GM18502 (cell line): ENCODE measurements around the gene SUSD5.
"Not testable (repeated sequence)": the region's sequence is repeated elsewhere in the genome, so short reads cannot be mapped to it uniquely, and the experiment has no call there.

Source experiments
- ATAC-seq: cut with Tn5 transposase; IDR thresholded peaks from one replicate; pipeline ENCODE4 v1.9.1; 2021; ENCODE audit warnings: mild to moderate bottlenecking; ENCODE audit not compliant: unreplicated experiment, poor library complexity

The SUSD5 gene

DNA sequence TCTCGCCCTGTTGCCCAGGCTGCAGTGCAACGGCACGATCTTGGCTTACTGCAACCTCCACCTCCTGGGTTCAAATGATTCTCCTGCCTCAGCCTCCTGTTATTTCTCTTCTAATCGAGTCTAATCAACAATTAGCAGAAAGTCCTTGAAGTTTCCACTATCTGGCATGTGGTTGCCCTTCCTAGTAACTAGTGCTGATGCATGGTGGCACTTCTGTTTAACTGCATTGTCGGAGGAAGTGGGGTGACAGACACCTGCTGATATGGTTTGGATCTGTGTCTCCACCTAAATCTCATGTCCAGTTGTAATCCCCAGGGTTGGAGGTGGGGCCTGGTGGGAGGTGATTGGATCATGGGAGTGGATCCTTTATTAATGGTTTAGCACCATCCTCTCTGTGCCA lies 95.6 kb downstream of the SUSD5 start:
- ATAC-seq: no peak

DNA sequence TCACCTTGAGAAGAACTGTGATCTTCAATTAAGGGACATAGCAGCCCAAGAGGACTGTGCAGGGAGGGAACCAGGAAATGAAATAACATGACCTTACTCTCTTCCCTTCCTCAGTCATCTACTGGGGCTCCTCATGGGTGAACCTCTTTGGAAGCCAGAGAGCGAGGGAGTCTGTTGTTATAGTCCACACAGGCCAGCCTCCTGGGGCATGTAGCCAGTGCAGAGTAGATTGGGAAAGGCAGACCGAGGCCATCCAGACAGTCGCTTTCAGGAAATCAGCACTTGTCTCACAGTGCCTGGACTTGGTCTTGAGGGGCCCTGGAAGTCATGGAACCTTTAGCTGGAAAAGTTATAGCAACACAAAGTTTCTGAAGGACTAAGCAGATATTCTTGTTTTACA lies 98.7 kb downstream of the SUSD5 start:
- no peak for ATAC-seq

DNA sequence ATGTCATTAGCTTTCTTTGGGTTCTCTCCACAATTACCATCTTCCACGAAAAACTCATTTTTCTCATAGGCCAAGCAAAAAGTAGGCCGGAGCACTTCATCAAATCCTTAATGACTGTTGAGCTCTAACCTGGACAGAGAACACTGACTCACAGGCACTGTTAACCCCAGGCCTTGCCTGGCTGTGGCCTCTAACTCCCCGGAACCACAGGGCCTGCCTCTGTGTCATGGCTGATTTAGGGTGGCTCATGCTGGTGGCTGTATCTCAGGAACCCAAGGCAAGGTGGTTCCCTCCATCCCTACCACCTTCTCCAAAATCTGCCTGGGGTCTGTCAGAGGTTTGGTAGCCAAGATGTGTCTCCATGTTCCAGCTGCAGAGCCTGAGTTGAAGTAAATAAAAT lies 101.1 kb downstream of the SUSD5 start:
- ATAC-seq: no peak

DNA sequence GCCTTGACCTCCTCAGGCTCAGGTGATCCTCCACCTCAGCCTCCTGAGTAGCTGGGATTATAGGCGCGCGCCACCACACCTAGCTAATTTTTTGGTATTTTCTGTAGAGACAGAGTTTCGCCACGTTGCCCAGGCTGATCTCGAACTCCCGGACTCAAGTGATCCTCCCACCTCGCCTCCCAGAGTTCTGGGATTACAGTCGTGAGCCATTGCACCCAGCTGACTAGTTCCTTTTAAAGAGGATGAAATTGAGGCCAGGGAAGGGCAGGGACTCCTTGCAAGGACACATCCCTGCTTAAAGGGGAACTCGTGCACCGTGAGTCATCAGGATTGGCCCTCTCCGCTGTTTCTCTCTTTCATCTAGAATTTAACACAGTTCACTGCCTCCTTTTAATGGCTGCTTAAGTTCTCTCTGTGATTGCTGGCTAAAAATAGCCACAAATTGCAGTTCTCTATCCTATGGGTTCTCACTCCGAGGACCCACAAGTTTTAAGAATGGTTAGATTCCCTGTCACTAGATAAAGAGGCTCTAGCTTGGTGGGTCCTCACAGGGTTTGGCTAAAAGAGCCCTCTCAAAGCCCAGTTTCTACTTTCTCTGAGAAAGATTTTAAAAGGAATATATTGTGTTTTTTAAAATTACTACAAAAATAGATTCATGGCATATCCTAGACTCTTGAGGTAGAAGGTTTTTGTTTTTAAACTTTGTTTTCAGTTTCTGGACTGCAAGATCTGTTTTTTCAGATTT lies 103.4 kb downstream of the SUSD5 start:
- ATAC-seq: no peak

DNA sequence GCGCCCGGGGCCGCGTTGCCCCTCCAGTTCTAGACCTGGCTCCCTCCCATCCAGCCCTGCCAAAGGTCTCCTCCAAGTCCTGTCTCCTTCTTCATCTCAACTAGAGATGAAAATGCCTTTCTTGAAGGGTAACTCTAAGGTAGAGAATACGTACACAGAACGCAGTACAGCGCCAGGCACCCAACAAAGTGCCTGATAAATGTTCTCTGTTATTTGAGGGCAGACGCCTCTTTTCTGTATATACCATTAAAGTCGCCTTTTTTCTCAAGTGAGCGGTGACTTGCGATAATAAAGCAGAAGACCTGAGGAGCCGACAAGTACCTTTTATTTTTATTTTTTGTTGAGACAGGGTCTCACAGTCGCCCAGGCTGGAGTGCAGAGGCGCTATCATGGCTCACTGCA lies 104.0 kb downstream of the SUSD5 start:
- no peak for ATAC-seq

DNA sequence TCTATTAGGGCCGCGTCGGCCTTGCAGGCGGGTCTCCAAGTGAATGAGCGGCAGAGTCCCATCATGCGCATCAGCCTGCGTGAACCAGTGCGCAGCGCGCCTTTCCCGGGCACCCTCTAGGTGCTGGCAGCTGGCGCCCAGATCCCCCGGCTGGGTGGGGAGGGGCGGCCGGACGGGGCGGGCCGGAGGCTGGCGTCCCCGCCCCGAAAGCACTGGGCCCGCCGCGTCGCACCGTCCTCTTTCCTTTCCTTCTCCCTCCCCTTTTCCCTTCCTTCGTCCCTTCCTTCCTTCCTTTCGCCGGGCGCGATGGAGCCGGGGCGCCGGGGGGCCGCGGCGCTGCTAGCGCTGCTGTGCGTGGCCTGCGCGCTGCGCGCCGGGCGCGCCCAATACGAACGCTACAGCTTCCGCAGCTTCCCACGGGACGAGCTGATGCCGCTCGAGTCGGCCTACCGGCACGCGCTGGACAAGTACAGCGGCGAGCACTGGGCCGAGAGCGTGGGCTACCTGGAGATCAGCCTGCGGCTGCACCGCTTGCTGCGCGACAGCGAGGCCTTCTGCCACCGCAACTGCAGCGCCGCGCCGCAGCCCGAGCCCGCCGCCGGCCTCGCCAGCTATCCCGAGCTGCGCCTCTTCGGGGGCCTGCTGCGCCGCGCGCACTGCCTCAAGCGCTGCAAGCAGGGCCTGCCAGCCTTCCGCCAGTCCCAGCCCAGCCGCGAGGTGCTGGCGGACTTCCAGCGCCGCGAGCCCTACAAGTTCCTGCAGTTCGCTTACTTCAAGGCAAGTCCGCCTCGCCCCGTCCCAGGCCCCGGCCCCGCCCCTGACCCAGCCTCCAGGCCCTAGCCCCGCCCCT lies 104.6 kb downstream of the SUSD5 start, which contains the start of gene CRTAP:
Gene CRTAP (plus strand): TSS at position 243 of the 850 bp plus-strand sequence. CDS start 64 bp downstream, at position 307.
- ATAC-seq: peak; percentile 80

DNA sequence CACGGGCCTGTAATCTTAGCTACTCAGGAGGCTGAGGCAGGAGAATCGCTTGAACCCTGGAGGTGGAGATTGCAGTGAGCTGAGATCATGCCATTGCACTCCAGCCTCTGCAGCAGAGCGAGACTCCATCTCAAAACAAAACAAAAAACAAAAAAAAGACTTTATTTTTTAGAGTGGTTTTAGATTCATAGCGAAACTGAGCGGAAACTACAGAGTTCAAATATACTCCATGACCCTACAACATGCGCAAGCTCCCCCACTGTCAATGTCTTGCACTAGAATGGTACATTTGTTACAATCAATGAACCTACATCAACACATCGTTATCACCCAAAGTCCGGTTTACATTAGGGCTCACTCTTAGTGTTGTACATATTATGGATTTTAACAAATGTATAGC lies 107.0 kb downstream of the SUSD5 start:
- ATAC-seq: peak; percentile 42

DNA sequence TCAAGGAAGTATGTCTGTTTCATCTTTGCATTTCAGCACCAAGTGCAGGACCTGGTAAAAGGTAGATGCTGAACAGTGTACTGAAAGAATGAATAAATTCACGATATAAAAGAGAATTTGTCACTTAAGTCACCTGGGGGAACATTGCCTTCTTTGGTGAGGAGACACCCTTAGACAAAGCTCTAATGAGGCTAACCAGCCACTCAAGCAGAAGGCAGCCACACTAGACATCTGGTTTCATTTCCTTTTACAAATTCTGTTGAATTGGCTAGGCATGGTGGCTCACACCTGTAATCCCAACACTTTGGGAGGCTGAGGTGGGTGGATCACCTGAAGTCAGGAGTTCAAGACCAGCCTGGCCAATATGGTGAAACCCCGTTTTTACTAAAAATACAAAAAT lies 111.8 kb downstream of the SUSD5 start:
- ATAC-seq: not testable (repeated sequence)

DNA sequence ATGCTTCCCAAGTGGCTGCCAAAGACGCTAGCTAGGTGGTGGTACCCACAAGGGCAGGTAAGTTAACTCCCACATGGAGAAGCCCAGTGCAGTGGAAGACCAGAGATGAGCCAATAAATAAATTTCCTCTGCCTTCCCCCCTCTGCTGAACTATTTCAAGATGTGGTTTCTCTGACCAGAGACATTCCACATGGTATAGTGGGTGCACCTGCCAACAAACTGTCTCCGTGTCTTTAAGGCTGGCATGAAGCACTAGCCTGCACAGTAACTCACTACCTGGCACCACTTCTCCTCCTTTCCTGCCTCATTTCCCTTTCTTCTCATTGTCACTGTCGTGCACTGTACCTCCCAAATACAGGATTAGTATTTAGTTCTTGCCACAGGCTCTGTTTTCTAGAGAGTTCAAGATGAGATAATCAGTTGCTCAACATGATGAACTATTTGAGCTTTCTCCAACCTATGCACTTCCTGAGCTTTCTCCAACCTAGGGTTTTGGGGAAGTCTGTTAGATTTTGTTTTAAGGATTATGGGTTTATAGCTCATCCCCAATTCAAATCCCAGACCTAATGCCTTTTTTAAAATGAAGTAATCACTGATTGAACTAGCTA lies 113.2 kb downstream of the SUSD5 start:
- no peak for ATAC-seq

DNA sequence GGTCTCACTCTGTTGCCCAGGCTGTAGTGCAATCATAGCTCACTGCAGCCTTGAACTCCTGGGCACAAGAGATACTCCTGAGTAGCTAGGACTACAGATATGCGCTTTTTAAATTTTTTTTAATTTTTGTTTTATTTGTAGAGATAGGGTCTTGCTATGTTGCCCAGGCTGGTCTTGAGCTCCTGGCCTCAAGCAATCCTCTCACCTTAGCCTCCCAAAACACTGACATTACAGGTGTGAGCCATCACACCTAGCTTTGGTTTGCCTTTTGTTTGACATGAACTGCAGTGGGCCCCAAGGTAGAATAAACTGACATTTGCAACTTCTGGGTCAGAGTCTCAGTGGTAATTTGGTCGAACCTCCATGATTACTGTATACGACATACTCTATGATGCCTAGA lies 113.8 kb downstream of the SUSD5 start:
- ATAC-seq: no peak

DNA sequence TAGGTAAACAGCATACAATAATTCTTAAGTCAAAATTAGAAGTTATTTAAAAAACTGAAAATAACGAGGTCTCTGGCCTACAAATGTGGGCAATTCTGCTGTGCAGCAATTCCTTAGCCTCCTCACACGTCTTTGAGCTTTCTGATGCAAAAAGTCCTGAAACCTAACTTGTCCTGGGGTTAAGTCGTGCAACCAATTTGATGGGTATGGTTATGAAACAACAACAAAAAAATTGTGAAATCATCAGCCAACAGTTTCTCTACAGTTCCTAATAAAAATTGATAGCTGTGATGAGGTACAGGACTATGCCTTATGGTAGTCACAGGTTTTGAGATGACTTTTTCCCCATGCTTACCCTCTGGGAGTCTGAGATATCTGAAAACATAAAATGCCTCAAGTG lies 115.1 kb downstream of the SUSD5 start:
- no peak for ATAC-seq

DNA sequence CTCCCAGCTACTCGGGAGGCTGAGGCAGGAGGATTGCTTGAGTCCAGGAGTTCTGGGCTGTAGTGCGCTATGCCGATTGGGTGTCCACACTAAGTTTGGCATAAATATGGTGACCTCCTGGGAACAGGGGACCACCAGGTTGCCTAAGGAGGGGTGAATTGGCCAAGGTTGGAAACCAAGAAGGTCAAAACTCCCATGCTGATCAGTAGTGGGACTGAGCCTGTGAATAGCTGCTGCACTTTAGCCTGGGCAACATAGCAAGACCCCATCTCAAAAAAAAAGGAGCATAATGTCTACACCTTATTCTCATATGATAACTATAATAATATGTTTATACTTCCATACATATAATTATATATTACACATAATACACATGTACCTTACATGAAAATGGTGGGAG lies 115.6 kb downstream of the SUSD5 start:
- no peak for ATAC-seq

DNA sequence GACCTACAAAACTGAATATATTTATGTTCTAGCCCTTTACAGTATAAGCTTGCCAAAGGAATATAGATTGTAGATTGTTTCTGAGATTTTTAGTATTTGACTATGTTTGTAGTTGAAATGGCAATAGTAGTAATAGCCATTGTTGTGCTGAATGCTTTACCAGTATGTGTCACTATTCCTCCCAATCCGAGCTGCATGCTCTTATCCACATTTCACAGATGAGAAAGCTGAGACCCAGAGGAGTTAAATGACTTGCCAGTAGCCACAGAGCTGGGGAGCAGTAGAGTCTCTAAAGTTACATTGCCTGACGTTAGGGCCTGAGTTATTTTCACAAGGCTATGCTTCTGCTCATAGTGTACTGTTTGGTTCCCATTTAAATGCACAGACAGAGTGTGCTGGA lies 118.4 kb downstream of the SUSD5 start:
- no peak for ATAC-seq
